GM18499 (cell line): Measurements from ENCODE around the gene AKT1S1.

Experiments
- ATAC-seq: cut with Tn5 transposase; IDR thresholded peaks from one replicate; pipeline ENCODE4 v1.9.1; 2021; ENCODE audit warnings: moderate number of reproducible peaks; ENCODE audit not compliant: insufficient read depth, unreplicated experiment

AKT1S1 gene

DNA sequence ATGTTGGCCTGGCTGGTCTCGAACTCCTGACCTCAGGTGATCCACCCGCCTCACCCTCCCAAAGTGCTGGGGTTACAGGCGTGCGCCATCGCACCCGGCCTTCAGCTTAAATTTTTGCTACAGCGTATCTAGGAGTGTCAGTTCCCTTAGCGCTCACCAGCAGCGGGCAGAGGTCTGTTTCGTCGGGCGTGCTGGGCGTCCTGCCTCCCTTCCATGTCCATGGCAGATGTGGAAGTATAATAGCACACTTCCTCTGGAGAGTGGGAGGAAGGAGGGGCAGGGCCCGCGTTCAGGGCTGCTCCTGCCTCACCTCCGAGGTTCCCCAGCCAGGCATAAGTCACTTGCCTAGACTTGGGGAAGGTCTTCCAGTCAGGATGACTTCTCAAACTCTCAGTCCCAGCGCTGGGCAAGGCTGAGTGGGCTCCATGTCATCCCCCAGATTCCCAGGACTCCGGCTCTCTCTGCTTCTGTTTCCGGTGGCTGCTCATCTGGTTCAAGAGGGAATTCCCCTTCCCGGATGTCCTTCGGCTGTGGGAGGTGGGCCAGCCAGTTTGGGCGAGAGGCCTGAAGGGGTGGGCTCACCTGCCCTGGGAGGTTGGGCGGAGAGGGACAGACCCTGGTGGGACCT lies 10.0 kb upstream of the AKT1S1 start:
- ATAC-seq, result no peak

DNA sequence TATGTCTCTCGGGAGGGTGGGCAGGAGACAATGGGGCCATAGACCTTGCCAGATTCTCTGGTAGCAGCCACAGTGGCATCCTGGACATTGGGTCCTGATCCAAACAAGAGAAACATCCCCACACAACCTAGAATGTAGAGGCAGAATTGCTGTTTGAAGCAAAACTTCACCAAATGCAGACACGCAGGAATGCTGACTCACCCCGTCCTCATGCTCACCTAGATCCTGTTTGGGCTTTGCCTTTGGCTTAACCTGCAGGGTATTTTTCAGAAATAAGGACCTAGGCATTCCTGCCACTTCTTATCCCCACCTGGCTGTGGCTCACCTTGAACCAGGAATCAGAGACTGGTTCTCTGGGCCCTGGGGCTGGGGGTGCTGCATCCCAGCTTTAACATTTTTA lies 7.6 kb upstream of the AKT1S1 start:
- ATAC-seq, result no peak

DNA sequence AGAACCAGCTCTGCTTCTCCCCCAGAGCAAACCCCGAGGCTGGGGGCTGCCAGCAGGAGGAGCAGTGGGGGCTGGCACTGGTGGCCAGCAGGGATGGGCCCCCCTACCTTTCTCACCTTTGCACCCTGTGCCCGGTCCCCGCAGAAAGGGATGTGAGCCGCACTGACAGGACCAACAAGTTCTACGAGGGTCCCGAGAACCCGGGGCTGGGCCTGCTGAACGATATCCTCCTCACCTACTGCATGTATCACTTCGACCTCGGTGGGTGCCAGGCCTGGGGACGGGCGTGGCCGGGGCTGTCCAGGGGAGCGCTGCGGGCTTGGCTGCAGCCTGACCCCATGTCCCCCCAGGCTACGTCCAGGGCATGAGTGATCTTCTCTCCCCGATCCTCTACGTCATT lies 7.0 kb upstream of the AKT1S1 start:
- ATAC-seq, result no peak

DNA sequence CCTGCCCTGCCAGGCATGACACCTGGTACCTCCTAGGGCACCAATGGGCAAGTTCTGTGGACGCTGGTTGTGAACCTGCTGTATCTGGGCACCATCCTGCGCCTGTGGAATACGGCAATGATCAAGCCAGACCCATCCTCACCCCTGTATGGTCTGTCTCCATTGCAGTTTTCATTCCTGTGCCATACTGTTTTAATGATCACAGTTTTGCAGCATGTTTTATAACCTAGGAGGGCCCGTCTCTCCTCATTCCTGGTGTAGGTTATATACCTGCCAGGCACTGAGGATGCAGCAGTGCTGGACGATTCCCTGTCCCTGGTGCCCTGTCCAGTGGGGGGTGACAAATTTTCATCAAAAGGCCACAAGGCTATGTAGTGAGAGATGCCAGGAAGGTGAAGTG lies 5.9 kb upstream of the AKT1S1 start:
- ATAC-seq, result no peak

DNA sequence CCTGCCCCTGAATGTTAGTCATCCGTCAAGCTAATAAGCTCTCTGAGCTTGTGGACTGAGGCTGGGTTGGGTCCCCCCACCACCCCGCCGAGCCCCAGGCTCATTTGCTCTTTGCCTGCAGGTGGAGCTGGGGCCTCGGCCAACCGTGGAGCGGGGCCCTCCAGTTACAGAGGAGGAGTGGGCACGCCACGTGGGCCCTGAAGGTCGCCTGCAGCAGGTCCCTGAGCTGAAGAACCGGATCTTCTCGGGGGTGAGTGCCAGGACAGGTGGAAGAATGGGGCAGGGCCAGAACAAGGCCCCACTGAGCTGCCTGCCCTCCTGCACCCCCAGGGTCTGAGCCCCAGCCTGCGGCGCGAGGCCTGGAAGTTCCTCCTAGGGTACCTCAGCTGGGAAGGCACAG lies 5.5 kb upstream of the AKT1S1 start:
- no peak for ATAC-seq

DNA sequence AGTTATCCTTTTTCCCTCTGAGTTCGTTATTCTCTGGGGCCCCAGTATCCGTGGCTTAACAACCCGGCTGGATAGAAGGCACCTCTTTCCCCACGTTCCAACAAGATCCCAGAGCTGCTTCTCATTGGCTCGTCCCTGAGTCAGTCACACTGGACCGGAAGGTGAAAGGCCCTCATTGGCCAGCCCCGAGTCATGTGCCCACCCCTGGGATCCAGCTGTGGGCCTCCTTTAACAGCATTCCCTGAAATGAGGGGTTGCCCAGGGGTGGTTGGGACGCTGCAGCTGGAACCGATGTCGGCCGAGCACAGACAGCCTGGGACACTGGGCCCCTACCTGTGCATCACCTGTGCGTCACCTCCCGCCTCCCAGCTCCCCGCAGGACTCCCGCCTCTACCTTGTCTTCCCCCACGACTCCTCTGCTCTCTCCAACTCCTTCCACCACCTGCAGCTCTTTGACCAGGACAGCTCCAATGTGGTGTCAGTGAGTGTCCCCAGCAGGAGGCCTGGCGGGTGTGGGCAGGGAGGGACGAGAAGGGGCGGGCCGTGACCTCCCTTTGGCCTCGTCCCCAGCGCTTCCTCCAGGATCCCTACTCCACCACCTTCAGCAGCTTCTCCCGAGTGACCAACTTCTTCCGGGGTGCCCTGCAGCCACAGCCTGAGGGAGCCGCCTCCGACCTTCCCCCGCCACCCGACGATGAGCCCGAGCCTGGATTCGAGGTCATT lies 4.7 kb upstream of the AKT1S1 start:
- no peak for ATAC-seq

DNA sequence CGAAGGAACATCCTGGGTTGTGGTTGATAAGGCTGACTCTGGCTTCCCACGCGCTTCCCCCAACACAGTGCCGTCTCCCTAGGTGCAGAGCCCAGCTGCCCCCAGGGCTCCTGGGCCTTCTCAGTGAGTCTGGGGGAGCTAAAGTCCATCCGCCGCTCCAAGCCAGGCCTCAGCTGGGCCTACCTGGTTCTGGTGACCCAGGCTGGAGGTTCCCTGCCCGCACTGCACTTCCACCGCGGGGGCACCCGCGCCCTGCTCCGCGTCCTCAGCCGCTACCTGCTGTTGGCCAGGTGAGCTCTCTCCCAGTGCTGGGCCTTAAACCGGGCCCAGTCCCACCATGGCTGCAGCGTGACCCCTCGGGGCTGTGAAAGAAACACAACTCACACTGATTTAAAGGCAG lies 4.0 kb upstream of the AKT1S1 start:
- ATAC-seq, result no peak

DNA sequence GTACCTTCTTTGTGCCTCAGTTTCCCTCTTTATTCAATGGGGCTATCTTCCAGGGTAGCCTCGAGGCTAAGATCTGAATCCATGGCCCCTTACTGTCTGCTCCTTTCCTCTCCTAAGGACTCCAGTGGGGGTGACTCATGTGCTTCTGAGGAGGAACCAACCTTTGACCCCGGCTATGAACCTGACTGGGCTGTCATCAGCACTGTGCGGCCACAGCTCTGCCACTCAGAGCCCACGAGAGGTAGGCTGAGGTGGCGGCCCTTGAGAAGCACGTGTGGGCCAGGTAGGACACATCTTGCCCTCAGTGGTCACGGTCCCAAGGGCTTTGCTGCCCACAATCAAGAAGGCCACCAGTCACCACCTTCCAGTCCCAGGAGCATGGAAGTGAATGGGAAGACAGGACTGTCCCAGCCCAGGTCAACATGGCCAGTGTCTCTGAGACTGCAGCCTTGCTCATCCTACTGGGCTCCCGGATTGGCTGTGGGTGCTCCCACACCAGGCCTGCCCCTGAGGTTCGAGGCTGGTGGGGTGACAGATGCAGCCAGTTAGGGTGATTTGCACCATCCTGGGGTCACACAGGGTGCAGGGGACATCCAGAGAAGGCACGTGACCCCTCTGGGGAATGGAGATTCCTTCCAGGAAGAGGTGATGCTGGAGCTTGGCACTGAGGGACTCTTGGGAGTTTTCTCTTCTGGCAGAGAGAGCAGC lies 3.2 kb upstream of the AKT1S1 start:
- no peak for ATAC-seq

DNA sequence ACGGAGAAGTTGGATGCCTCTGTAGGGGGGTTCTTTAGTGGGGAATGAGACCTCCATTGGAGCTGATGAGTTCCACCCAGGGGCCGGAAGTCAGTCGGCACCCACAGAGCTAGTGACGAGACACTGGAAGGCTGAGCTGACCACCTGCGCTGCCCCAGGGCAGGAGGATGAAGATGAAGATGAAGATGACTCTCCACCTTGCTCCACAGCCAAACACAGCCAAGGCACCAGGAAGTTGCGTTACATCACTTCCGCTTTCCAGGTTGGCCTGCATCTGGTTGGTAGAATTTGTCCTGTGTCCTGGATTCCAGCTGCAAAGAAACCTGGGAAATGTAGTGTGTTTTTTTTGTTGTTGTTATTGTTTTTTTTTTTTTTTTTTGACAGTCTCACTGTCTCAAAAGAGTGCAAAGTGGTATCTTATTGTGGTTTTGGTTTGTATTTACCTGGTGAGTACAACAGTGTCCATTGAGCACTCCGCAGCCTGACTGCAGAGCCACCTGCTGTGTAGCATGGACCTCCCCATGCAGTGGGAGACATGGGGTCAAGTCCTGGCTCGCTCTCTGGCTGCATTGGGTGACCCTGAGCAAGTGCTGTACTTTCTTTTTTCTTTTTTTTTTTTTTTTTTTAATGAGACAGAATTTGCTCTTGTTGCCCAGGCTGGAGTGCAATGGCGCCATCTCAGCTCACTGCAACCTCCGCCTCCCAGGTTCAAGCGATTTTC lies 2.2 kb upstream of the AKT1S1 start:
- no peak for ATAC-seq

DNA sequence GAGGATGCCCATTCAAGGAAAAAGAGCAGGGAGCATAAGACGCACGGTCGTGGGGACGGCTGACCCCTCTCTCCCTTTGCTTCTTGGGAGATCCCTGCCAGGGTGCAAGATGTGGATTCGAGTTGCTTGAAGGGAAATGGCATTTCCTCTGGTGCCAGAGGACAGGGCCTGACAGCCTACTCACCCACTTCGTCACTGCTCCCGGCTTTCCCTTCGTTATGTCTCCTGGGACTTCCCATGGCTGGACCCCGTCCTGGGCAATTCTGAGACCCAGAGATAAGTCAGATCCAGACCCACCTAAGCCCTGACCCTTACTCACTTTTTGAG lies 1.6 kb upstream of the AKT1S1 start:
- no peak for ATAC-seq

DNA sequence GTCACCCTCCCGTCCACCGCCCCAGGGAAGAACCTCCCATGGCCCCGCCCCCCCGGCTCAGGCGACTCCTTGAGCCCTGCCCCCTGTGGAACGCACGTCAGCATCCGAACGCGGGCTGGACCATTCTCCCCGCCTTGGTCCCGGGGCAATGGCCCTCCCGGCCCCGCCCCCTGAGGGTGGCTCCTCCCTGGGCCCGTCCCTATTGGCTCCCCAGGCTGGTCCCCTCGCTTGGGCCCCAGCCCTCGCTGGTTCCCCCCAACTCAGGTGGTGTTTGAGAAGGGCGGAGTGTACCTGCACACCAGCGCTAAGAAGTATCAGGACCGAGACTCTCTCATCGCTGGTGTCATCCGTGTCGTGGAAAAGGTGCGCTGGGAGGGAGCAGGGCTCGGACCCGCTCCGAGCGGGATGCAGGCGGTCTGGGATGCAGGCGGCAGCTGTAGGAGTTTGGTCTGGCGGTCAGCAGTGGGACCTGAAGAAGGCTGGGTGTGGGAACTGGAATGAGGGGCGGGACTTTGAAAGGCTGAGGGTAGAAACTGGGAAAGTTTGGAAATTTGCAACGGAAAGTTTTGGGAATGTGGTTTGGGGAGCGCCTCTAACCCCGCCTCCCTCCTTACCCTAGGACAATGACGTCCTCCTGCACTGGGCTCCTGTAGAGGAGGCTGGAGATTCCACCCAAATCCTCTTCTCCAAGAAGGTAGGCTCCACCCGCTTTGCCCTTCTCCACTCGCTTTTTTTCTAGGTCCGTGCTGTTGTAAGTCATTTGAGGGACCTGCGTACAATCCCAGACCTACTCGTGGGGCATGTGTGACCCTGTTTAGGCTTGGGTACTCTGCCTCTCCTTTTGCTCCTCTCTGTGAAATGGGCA lies 956 bp upstream of the AKT1S1 start:
- peak; percentile 8 for ATAC-seq

DNA sequence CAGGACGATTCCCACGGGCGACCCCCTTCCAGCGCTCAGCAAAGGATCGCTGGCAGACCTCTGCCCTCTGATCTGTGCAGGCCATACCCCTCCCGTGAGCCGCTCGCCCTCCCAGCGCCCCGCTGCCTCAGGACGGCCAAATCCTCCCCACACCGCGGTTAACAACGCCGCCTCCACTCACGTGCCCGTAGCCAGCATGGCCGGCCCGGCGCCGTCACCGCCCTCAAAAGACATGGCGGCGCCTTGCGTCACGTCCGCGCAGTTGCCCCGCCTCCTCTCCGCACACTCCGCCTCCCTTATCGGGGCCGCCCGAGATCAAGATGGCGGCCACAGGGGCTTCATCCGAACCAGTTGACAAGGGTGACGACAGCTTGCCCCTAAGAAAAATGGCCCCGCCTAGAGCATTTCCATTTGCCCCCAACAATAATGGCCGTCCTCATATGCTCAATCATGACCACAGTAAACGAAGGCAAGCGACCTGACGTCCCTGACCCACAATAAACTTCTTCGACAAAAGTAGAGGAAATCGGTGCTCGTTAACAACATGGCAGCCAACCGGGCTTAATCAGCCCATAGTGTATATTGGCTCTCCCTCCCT lies 634 bp downstream of the AKT1S1 start:
- ATAC-seq, result peak; percentile 34

DNA sequence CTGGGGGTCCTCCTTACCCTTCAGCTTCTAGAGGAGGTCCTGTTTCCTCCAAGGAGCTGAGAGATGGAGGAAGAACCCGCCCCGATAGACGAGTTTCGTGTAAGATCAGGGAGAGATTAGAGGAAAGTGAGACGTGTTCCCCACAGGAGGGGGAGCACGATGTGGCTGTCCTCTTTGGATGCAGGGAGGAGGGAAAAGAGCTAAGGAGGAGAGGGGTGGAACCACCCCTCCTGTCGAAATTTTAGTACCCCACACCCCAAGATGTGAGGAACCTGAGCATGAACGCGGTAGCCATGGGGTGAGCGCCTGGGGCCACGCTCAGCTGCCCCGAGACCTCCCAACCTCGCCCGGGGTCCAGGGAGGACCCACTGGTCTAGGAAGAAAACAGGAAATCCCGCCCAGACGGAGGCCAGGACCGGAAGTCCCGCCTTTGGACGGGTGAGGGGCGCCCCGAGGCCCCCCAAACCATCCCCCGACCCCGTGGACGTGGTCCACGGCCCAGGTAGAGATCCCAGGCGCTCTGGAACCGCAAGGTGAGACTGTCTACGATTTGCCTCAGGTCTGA lies 1.2 kb downstream of the AKT1S1 start:
- ATAC-seq, result no peak

DNA sequence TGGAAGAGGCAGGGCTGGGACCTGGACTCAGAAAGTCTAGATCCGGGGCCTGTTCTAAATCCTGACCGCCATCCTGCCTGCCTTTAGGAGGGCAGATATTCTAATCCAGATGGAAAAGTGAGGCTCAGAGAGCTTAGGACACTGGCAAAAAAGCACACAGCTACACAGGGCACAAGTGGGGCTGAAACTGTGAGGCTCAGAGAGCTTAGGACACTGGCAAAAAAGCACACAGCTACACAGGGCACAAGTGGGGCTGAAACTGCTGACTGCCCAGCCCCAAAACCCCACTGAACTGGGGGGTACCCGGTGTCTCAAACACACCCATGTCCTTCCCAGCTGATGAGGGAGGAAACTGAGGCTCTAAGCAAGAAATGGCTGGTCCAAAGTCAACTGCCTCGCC lies 2.0 kb downstream of the AKT1S1 start:
- no peak for ATAC-seq

DNA sequence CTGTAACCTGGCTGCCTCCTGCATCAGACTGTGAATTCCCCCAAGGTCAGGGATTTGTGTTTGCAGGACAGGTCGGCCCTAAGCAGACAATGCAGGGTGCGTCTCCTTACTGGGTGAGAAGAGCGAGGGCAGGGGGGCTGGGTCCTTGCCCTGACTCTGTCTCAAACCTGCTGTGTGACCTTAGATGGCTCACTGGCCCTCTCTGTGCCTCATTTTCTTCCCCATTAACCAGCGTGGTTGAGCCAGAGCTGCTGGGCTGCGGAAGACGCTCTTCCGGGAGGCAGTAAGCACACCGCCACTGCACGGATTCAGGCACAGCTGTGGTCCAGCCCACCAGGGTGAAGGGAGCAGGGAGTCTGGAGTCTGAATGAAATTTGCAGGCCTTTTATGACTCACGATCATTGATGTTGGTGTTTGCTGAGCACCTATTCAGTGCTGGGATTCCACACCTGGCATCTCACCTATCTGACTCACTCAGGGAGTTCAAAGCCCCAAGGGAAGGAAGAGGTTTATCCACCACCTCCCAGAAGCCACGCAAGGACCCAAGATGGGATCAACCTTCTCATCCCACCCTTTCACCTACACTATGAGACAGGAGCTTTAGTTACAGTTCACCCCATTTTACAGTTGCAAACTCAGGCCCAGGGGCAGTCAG lies 2.5 kb downstream of the AKT1S1 start:
- no peak for ATAC-seq

DNA sequence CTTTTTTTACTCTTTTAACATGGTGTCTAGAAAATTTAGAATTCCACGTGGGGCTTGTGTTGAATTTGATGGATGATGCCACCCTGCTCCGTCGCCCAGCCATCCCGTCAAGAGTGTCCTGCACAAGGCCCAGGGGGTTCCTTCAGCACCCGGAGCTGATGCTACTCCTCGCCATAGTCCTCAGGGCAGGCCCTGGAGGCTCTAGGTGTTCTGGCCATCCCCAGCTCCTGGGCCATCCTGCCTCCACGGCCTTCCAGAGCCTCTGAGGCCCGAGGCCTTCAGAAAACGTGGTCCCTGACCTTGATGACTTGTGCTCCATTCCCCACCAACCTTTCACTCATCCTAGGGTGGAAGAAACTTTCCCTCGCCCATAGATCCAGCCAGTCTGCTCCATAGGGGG lies 3.3 kb downstream of the AKT1S1 start:
- no peak for ATAC-seq

DNA sequence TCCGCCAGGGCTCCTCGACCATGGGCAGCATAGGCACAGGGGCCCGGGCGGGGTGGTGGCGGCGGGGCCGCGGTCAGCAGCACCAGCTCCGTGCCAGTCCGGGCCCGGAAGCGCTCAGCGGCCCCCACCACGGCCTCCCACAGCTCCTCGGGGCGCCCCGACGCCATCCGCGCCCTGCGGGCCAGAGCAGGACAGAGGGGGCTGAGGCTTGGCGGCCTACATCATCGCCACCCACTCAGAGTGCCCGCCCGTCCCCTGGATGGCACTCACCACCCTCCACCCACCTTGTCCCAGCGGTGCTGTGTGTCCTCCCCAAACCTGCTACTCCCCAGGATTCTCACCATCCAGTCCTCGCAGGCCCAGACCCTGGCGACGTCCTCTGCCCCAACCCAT lies 4.0 kb downstream of the AKT1S1 start:
- no peak for ATAC-seq

DNA sequence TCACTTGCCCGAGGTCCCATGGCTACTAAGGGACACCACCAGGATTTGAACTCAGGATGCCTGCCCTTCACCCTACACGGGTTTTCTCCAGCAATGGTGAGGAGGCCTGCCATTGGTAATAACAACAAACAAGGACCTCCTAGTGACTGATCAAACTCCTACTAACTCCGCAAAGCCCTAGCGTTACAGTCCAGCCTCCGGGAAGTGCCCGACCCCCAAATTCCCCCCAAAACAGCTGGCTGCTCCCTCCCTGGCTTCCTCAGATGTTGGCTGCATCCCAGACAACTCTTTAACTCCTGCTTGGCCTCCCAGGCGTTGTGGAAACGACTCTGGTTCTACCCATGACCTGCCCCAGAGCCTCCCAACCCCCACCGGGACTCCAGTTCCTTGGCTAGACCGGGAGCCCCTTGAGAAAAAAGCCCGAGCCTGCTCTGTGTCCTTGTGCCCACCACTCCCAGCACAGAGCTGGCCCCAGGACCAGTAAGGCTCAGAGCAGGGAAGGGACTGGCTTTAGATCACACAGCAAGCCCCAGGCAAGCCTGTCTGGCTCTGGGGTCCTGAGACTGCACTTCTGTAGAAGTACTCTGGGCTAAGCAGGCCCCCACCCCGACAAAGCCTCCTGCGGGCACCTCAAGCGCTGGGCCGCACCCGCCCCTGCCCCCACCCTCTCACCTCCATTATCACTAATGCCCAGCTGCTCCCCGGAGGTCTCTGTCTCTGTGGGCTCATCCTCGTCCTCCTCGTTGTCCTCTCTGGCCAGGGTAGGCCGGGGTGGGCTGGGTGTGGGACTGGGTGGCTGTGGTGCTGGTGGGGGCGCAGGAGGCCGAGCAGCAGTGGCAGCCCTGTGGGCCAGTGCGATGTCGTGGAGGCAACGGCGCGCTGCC lies 4.7 kb downstream of the AKT1S1 start:
- ATAC-seq, result no peak
